ENCODE results near the gene PACSIN3.

DNA sequence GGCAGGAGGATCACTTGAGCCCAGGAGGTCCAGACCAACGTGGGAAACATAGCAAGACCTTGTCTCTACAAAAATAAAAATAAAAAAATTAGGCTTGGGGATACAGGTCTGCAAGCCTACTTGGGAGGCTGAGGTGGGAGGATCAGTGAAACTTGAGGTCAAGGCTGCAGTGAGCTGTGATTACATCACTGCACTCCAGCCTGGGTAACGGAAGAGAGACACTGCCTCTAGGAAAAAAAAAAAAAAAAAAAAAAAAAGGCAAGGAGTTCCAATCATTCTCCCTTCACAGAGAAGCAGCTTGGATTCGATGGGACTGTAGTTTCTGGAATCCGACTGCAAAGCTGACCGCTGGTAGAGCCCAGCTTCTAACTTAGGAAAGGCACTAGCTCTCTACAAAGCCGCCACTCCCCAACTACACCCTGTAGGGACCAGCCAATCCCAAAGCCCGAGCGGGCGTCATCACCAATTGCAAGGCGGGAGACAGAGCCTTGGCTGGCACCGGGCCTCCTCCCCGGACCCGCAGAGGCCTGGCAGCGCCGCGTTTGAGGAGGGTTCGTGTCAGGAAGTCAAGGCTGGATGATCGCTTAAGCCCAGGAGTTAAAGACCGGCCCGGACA, 27.8 kb upstream of the PACSIN3 start:
- TF ChIP-seq CTCF (IDR thresholded peaks at IDR 0.05; ENCODE audit: low read length) = no peak
- no peak for TF ChIP-seq EZH2phosphoT487 (IDR thresholded peaks at IDR 0.05; ENCODE audit: low read length)
- TF ChIP-seq EZH2 (optimal IDR thresholded peaks at IDR 0.05; ENCODE audit: low read depth, low read length) = no peak

All from MM.1S (cell line).